GM19452 (cell line): ENCODE data around the gene FAM114A2.

ENCODE experiments used
- ATAC-seq: cut with Tn5 transposase; IDR thresholded peaks from one replicate; pipeline ENCODE4 v1.9.1; 2021; ENCODE audit not compliant: unreplicated experiment

FAM114A2 gene

GRCh38 chr5:153952057-153952456 lies 86.7 kb downstream of the FAM114A2 start:
- no peak for ATAC-seq

GRCh38 chr5:153941265-153941664 lies 97.4 kb downstream of the FAM114A2 start:
- ATAC-seq = no peak
